Adrenal gland (tissue), 5 donors: ENCODE measurements around the gene RALY.

Experiments
- CTCF ChIP-seq, 6 experiments: fragments of 450-650 bp in 4 of 6; fragments of 200-600 bp in 2 of 6; sonication (generic) in 1 of 6; IDR thresholded peaks; 1 replicate in 5 of 6; 2 replicates in 1 of 6; pipeline versions ENCODE4 v1.5.1 to v1.8.0; 2016 to 2021; ENCODE audit warnings: antibody characterized with exemption in 6 of 6, mild to moderate bottlenecking in 2 of 6, moderate library complexity in 1 of 6
- POLR2A ChIP-seq, 2 donors: fragments of 450-650 bp; IDR thresholded peaks; one replicate each; pipeline ENCODE4 v1.6.1; 2017; ENCODE audit warnings: antibody characterized with exemption in 2 of 2, mild to moderate bottlenecking in 2 of 2, moderate library complexity in 1 of 2
- donor health status: DM: no; HTN: no; CAD: no.

GRCh38 chr20:33977535-33977934, 16.2 kb upstream of the RALY start:
- TF ChIP-seq CTCF (IDR thresholded peaks at IDR 0.05) (no peak), POLR2A (IDR thresholded peaks at IDR 0.05) (no peak)
